Activated naive CD4-positive, alpha-beta T cell (primary cell): Measurements from ENCODE around the gene SLFNL1.
A peak's percentile ranks its signal among the peaks of the same experiment; 100 is the strongest.

ENCODE experiments used
- DNase-seq, 4 experiments: peaks; one replicate each; lab custom pipeline; 2025; lab: John Stamatoyannopoulos, UW

Gene SLFNL1

DNA sequence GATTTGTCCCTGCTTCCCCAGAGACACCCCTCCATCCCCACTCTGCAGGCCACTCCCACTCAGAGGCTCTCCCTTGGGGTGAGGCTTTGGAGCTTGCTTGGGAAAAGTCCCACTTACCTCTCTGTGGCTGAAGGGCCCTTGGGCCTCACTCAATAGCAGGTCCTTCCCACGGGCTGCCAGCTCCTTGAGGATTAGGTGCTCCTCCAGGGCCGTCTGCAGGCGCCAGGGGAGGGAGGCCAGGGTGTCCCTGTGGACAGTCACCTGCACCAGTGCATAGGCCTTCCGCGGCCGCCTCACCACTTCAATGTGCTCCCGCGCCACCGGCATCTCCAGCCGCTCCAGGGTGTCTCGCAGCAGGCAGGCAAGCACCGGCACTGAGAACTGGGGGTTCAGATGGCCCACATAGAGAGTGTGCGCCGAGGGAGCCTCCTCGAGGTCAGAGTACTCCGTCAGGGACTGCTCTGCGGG, 1.4 kb downstream of the SLFNL1 start:
- DNase-seq, result no peak

DNA sequence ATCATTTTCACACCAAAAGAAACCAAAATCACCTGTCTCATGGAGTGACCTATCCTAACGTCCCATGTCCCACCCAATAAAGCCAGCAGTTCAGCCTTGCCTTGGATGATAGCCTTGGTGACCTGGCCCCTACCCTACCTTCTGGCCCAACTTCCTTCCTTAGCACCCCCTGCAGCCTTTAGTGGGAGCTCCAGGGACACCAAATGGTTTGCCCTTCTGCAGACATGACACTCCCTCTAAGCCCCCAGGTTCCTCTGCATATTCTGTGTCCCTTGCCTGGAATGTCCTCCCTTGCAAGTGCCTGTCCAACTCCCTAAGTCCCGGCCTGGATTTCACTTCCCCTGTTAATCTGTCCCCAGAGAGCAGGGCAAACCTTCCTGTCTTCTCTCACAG, 2.2 kb downstream of the SLFNL1 start:
- DNase-seq, result no peak

DNA sequence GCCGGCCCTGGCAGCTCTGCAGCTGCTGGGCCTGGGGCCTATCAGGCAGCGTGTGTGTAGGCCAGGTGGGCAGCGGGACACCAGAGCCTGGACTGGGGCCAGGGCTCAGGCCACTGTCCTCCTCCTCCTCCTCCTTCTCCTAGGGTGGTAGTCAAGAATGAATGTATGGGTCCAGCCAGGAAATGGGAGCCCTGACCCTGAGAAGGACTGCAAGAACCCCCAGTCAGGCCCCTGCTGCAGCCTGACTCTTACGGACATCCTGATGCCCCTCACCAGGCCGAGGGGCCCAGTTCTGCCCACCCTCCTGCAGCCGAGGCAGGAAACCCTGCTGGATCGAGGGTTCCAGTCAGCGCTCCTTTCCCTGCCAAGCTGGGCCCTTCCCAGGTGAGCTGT, 3.5 kb downstream of the SLFNL1 start:
- no peak for DNase-seq

DNA sequence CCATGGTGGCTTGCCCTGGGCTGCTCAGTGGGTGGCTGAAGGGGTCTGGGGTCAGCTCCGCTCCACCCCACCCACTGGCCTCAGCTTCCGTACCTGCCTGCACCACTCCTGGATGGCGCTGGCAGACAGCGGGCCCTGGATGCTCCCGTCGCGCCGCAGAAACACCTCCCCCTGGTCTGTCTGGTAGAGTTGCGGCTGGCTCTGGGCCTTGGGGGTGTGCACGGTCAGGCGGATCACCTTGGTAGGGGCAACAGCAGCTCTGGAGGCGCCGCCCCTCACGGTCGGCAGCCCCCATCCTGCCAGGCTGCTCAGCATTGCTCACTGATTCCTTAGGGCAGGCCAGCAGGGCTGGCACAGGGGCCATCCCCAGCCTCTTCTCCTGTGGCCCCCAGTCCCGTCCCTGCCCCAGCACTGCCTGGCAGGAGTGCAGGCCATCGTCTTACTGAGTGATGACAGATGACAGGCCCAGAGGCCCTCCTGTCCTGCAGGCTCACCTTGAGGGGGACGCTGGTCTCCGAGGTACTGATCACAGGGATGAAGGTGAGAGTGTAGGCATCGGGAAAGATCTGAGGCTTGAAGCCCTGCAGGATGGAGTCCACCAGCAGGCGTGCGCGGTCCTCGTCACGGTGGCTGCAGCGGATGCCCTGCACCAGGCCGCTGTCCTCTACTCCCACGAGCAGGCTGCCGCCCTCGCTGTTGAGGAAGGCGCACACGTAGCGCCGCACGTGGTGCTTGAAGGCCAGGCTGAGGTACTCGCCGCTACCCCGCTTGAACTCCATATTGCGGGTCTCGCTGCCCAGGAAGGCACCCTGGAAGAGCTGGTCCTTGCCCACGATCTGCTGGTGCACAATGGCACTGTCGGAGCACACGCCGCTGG, 4.1 kb downstream of the SLFNL1 start:
- no peak for DNase-seq

DNA sequence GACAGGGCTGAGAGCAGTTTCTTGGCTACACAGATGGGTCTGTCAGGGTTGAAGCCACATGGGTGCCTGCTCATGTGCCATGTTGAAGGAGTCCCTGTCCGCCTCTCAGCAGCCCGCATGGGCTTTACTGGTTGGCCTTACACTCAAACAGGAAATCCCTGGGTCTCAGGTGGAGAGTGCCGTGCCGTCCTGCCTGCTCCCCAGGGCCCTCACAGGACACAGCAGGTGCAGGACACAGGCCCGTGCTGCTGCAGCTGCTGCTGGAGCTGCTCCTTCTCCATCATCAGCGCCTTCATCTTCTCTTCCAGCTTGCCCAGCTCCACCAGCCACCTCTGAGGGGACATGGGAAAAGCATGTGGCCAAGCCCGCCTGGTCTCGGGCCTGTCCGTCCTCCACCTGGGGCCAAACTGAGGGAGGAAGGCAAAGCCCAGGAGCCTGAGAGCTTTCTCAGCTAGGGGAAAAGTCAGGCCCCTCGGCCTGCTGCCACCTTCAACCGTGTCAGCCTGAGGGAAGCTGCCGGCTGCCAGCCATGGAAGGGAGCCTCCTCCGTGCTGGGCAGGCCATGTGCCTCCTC, 5.5 kb downstream of the SLFNL1 start:
- DNase-seq, result no peak

DNA sequence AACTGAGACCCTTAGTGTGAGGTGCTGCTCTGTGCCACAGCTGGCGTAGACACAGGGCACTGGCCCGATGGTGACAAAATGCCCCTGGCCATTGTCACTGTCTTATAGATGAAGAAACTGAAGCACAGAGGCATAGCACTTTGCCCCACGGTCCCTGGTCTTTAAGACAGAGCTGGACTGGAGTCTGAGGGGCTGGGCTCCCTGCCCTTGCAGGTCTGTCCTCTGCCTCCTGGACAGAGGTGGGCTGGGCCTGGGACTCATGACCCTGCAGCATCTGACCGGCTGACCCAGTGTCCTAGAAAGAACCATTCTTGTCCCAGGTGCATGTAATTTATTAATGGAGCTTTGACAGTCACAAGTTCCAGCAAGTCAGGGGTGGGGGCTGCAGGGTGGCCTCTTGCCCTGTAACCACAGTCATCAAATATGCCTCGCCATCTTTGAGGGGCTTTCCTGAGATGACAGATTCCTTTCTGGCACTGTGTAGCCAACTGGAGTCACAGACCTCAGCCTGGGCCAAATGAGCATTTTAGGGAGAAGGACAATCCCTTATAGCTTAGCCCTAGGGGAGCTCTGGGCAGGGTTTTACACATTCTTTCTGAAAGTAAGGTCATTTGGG, 6.1 kb downstream of the SLFNL1 start:
- DNase-seq, result no peak

DNA sequence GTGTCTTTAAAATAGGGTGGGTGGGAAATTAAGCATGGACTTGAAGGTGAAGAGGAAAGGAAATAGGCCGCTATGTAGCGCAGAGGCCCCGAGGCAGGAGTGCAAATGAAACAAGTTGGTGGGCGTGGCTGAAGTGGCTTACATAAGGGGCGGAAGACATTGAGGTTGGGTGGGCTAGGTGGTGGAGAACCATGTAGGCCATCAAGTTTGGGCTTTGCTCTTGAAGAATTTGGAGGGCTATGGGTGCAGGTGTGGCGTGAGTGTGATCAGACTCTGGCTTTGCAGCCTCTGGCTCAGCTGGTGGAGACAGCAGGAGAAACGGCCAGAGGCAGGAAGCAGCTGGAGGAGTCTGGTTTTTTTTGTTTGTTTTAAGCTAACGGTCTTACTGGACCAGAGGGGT, 6.7 kb downstream of the SLFNL1 start:
- DNase-seq, result no peak

DNA sequence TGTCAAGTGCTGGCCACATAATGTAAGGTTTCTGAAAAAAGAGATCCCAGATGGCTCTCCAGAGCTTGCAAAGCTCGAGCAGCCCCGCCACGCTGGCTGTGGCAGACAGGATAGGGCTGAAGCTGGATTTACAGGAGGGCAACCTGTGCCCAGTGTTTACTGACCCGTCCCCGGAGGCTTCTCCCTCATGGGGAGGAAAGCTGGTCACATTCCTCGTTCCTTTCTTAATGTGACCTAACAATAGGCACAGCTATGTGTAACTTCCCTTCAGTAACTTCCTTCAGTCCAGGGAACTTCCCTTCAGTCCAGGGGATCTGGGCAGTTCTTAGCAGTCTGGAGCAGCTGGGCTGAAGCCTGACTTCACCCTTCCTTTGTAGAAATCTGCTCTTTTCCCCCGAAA, 7.7 kb downstream of the SLFNL1 start:
- DNase-seq, result no peak

DNA sequence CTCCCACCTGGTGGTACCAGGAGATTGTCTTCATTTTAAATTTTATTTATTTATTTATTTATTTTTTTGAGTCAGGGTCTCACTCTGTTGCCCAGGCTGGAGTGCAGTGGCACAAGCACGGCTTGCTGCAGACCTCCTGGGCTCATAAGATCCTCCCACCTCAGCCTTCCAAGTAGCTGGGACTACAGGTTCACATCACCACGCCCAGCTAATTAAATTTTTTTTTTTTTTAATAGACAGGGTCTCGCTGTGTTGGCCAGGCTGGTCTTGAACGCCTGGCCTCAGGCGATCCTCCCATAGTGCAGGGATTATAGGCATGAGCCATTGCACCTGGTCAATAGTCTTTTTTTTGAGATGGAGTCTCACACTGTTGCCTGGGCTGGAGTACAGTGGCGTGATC, 8.5 kb downstream of the SLFNL1 start:
- no peak for DNase-seq

DNA sequence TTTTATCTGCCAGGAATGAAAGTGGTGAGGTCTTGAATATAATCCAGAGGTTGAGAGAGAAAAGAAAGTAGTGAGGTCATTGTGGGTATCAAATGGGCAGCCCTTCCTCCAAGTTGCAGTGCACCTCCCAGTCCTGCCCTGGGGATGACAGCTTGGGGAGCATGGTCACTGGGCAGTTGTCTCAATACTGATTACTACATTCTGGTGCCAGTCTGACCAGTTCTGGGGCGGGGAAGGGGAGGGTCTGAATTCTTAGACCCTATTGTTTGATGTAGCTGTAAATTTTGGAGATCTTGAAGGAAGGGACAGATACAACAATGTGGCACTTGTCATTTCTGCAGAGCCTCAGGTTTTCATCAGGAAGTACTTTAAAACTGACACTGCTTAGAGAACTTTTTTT, 11.2 kb downstream of the SLFNL1 start:
- no peak for DNase-seq

DNA sequence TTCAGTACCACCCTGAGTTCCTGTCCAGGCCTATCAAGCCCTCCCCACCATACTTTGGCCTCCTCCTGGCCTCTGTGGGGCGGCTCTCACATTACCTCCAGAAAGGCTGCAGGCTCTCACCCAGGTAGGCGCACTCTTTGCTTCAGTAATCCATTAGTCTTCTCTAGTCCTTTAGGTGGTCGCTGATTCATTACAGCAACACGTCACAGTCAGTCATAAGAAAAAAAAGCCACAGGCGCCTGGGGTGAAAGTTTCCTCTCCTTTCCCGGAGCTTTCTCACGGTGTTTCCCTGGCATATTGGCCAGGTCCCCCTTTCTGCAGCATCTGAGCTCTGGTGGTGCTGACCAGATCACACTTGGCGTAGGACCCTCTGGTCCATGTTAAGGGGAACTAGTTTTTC, 12.1 kb downstream of the SLFNL1 start:
- no peak for DNase-seq

DNA sequence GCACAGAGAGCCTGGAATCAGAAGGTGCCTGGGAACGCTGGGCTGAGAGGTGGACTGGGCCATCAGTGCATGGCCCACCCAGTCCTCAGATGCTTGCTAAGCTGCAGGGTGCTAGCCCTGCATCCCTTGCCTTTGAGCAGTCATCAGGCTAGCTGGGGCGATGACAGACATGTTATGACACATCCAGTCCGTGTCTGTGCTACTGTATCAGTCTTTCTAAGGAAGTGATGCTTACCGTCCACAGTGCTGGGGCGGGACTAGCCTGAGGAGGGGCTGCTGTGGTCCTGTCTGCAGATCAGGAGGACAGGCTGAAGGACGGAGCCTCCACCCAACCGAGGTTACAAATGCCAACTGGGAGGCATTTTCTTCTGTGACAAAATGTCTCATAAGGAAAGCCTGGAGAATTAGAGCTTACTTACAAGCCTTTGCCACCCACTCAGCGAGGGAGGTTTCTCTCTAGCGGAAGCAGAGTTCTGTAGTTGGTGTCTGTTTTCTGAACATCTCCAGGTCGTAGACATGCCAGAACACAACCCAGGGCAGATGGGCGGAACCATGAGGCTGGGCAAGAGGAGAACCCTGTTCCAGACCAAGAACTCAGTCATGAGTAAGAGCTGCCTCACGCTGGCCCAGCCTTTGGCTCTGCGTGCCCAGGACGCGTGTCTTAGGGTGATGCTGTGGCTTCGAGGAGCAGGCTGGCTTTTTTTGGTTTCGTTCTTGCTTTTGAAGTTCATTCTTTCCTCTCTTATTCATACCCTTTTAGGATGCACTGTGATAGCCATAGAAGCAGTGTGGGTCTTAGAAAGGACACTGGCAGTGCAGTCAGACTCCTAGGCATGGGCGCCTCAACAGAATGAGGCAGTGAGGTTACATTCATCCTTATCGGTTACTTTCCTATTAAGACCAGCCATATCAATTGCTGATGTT, 14.3 kb downstream of the SLFNL1 start:
- DNase-seq, result no peak

DNA sequence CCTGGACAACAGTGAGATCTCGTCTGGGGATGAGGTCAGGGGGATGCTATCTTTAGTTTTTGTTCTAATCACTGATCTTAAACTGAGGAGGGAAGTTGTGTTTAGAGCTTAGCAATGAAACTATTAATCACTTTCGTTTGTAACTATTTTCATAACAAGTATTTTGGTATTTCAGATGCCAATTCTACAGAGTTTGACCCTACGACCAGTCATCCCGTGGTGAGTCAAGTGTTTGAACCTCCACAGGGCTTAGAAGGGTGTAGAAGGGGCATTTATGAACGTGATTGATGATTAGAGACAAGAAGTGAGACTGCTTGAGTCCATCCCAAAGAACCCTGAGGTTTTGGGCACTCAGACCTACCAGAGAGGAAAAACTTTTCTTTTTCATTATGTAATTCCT, 15.6 kb downstream of the SLFNL1 start:
- no peak for DNase-seq

DNA sequence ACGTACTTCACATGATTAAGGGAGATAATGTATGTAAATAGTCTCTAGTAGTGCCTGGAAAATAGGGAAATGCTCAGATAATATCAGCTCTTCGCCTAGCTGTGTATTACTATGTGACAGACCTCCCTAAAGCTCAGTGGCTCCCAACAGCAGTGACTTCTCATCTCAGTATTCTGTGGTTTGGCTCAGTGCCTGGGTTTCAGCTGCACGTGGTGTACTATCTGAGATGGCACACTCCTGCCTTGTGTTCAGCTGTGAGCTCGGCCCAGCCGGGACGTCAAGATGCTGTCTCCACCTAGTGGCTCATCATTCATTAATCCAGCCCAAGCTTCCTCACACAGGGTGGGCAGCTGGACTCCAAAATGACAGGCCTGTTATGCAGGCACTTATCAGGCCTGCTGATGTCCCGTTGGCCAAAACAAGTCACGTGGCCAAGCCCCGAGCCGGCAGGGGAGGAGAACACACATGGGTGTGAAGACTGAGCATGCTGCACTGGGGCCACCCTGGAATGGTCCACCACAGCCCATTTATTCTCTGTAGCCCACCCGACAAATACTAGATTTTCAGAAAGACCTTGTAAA, 17.8 kb downstream of the SLFNL1 start:
- DNase-seq, result peak in 2 of 4 experiments; percentile 69 to 75

DNA sequence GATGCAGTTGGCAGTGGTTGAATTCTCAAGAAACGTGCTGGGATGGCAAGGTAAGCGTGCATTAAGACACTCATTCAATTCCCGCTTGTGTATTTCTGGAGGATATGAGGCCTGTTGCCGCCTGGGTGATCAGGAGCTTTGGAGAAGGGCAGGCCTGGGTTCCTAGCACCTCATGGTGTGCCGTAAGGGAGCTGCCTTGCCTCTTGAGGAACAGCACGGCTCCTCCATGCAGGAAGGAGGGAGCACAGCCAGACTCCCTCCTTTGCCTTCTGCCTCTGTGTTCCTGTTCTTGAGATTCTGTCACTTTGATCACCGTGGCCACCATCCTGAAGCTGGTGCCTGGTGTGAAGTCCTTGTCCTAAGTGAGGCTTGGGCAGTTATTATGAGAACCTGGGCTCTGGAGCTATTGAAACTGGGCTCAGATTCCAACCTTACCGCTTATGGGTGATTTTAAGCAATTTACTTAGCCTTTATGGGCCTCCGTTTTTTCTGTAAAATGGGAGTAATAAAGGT, 18.3 kb downstream of the SLFNL1 start:
- no peak for DNase-seq

DNA sequence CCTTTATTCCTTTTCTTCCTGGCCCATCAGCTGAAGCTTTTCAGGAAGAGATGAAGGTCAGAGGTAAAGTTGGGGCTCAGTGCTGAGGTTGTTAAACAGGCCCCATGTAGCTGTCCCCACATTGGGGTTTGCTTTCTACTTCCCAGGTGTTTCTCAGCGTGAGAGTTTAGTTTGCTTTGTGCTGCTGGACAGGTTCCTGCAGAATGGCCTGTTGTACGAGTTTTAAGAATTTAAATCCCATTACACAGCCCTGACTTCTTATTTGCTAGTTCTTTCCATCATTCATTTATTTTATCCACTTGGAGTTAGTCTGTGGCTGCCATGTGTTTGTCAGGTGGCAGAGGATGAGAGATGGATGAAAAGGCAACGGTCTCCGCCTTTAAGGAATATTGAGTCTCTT, 22.9 kb downstream of the SLFNL1 start:
- no peak for DNase-seq

DNA sequence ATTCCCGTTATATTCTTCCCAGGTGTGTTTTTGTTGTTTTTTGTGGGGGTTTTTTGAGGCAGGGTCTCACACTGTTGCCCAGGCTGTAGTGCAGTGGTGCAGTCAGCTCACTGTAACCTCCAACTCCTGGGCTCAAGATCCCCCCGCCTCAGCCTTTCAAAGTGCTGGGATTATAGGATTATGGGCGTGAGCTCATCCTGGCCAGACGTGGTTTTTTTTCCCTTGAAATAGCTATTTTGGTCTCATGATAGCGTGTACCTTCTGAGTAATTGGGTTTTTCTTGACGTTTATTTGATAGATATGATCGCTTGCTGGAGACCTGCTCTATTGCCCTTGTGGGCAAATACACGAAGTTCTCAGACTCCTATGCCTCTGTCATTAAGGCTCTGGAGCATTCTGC, 24.4 kb downstream of the SLFNL1 start:
- no peak for DNase-seq

DNA sequence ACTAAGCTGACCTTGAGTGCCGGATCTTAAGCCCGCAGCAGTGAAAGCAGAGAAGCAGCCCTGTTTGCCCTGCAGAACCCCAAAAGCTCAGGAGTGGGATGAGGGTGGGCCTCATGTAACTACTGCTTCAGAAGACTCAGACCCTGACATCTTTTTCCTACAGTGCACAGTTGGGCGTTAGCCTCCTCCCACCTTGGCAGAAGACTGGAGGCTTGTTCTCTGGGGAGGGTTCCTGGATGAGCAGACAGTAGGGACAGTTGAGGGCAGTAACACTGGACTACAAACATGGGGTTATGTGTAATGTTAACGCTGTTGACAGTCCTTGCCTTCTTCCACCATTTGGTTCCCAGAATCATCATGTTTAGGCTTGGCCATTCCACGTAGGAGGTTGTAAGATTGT, 32.5 kb downstream of the SLFNL1 start:
- DNase-seq, result no peak

DNA sequence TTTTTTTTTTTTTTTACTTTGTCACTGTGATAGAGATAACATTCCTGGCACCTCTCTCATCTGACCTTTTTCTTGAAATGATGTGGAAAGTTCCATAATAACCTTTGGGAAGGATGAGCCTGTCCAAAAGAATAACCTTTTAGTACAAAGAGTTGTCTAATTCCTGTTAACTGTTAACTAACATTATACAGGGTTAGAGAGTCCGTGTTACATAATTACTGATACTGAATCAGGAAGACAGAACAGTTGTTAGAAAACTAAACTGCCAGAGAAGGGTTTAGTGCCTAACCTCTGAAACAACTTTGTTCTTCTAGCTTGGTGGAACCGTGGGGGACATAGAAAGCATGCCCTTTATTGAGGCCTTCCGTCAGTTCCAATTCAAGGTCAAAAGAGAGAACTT, 33.2 kb downstream of the SLFNL1 start:
- no peak for DNase-seq

DNA sequence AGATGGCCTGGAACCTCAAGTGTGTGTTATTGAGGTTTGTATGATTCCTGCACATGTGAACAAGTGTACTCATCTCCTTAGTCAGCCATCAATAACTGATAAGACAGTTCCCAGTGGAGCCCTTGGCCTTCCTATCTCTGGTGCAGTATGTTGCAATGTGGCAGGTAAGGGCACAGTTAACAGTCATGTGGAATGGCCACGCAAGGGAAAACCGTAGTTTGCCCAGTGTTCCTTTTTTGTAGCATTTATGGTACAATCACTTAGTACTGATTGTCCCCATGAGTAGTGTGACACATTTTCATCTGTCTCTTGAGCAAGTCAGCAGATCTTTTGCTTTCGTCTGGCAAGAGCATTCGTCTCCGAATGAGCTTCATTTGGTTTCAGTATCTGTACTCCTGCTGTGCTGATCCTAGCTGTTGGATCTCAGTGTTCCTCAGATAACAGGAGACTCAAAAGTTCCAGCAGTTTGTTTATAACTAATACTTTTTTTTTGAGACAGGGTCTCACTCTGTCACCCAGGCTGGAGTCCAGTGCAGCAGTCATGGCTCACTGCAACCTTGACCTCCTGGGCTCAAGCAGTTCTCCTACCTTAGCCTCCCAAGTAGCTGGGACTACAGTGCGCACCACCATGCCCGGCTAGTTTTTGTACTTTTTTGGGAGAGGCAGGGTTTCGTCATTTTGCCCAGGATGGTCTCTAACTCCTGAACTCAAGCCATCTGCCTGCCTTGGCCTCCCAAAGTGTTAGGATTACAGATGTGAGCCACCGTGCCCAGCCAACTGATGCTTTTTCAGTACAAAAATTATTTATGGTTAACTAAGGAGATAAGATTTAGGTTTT, 33.9 kb downstream of the SLFNL1 start:
- DNase-seq, result no peak

DNA sequence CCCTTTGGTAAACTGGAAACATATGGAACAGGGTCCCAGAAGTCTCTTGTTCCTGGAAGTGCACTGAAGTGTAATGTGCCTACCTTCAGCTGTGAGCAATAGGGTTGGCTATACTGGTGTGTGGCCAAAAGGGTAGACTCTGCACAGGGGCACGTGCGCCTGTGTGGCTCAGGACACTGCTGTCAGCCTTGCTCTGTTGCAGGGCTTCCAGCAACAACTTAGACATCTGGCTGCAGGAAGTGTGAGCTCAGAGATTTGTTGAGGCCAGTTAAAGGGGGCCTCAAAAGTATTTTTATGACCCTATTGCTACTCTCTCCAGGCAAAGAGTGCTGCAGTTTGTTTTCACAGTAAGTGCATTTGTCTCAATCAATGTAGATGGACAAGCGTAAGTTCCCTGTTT, 34.6 kb downstream of the SLFNL1 start:
- DNase-seq, result no peak
